SJCRH30 (cell line): Measurements from ENCODE around the gene TBC1D14. TPM values are rescaled to one million over a fixed set of nuclear protein-coding genes. Genes with fewer than 3 reads are reported as not detected.

Experiments
- DNase-seq, 2 experiments: peaks; one replicate each; pipeline ENCODE4 v3.0.0-alpha.2; 2015 to 2020
- H3K27ac ChIP-seq: fragments of 250-450 bp; sonication (Bioruptor Pico); 2 replicates; pipeline ENCODE4 v1.5.1; 2020; ENCODE audit warnings: mild to moderate bottlenecking, moderate library complexity
- H3K27me3 ChIP-seq: fragments of 250-450 bp; sonication (Bioruptor Pico); 2 replicates; pipeline ENCODE4 v1.5.1; 2020; ENCODE audit warnings: mild to moderate bottlenecking, moderate library complexity
- H3K36me3 ChIP-seq: fragments of 250-450 bp; sonication (Bioruptor Pico); 2 replicates; pipeline ENCODE4 v1.5.1; 2020; ENCODE audit warnings: mild to moderate bottlenecking, moderate library complexity
- H3K4me1 ChIP-seq: fragments of 250-450 bp; sonication (Bioruptor Pico); 2 replicates; pipeline ENCODE4 v1.5.1; 2020; ENCODE audit warnings: mild to moderate bottlenecking, moderate library complexity
- H3K4me3 ChIP-seq: fragments of 250-450 bp; sonication (Bioruptor Pico); 2 replicates; pipeline ENCODE4 v1.5.1; 2020; ENCODE audit warnings: mild to moderate bottlenecking, moderate library complexity
- H3K9me3 ChIP-seq: fragments of 250-450 bp; sonication (Bioruptor Pico); replicated peaks from 2 replicates; pipeline ENCODE4 v1.5.1; 2020; ENCODE audit warnings: mild to moderate bottlenecking, moderate library complexity
- total RNA-seq: library from RNA; depleted of rRNA; stranded (reverse); fragments of >200 nt; shearing (Covaris generic); gene quantifications from 2 replicates; pipeline ENCODE4 v1.2.3, GENCODE V29; 2014

Gene TBC1D14
- total RNA-seq, 1 experiment from 2014 or later: 58.0 TPM

DNA sequence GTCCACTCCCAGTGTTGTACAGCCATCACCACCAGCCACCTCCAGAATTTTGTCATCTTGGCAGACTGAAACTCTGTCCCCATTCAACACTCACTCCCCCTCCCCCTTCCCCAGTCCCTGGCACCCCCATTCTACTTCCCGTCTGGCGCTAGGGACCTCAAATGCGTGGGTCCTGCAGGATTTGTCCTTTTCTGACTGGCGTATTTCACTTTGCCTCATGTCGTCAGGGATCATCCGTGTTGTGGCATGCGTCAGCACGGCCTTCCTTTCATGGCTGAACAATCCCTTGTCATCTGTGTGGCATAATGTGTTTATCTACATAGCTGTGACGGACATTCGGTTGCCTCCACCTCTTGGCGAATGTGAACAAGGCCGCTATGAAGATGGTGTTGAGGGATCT, 139.0 kb downstream of the TBC1D14 start:
- no peak overlapping the region for H3K4me3 ChIP-seq
- no peak overlapping the region for H3K27ac ChIP-seq
- H3K27me3 ChIP-seq: no peaks in the 10 kb centered on the region
- H3K9me3 ChIP-seq: no peaks in the 10 kb centered on the region
- DNase-seq: no peak
- H3K4me1 ChIP-seq: no peaks in the 10 kb centered on the region
- peaks cover 2% of the 10 kb centered on the region; the same call in 1 of the 2 replicates for H3K36me3 ChIP-seq

- no peaks in the 10 kb centered on the region for H3K27me3 ChIP-seq
- no peaks in the 10 kb centered on the region for H3K4me1 ChIP-seq
- no peaks in the 10 kb centered on the region for H3K9me3 ChIP-seq
- H3K4me3 ChIP-seq: no peak overlapping the region
- peaks cover 8% of the 10 kb centered on the region; the same call in 1 of the 2 replicates for H3K36me3 ChIP-seq
- no peak for DNase-seq
- H3K27ac ChIP-seq: no peak overlapping the region
These were observed 139.7 kb downstream of the TBC1D14 start for GRCh38 chr4:7049295-7049694.

- no peak for DNase-seq
- Histone ChIP-seq H3K9me3 (no peaks in the 10 kb centered on the region), H3K27ac (no peak overlapping the region), H3K4me3 (no peak overlapping the region), H3K36me3 (peaks cover 8% of the 10 kb centered on the region; the same call in 1 of the 2 replicates), H3K27me3 (no peaks in the 10 kb centered on the region), H3K4me1 (no peaks in the 10 kb centered on the region)
These were observed 140.1 kb downstream of the TBC1D14 start for GRCh38 chr4:7049739-7050138.

GRCh38 chr4:7050481-7051143, 141.0 kb downstream of the TBC1D14 start:
- H3K9me3 ChIP-seq: no peaks in the 10 kb centered on the region
- no peak for DNase-seq
- H3K4me3 ChIP-seq: no peak overlapping the region
- H3K4me1 ChIP-seq: no peaks in the 10 kb centered on the region
- no peaks in the 10 kb centered on the region for H3K27me3 ChIP-seq
- H3K27ac ChIP-seq: no peak overlapping the region
- H3K36me3 ChIP-seq: peaks cover 8% of the 10 kb centered on the region; the same call in 1 of the 2 replicates

DNA sequence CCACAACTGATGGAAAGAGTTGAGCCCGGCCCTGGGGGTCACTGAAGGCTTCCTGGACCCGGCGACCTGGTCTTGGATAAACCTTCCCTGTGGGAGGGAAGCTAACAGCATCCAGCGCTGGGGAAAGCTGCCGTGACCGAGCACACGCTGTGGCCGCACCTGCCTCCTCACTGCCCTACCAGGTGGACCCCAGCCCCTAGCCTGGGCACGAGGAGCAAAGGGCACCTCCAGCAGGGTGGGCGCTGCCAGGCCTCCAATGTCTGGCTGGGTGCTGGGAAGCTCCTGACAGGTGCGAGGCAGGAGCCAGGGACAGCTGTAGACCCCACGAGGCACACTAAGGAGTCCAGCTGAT, 141.5 kb downstream of the TBC1D14 start:
- no peaks in the 10 kb centered on the region for H3K9me3 ChIP-seq
- no peak overlapping the region for H3K27ac ChIP-seq
- DNase-seq: no peak
- H3K4me3 ChIP-seq: no peak overlapping the region
- peaks cover 8% of the 10 kb centered on the region; the same call in 1 of the 2 replicates for H3K36me3 ChIP-seq
- no peaks in the 10 kb centered on the region for H3K27me3 ChIP-seq
- no peaks in the 10 kb centered on the region for H3K4me1 ChIP-seq

DNA sequence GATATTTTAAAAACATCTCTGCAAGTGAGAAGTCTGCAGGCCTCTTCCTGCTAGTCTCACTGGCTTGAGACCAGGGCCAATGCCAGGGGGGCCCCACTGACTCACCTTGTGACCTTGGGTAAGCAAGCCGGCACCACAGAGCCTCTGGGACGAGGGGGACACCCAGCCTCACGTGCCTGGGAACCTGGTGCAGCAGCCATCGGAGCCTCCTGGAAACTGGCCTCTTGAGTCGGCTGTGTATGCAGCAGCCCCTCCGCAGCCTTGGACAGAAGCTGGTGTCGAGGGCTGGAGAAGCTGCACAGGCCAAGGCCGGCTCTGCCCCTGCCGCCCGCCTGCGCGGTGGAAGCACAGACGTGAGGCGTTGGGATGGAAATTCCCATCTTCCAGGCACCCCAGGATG, 142.3 kb downstream of the TBC1D14 start:
- no peaks in the 10 kb centered on the region for H3K4me1 ChIP-seq
- H3K9me3 ChIP-seq: no peaks in the 10 kb centered on the region
- no peak overlapping the region for H3K27ac ChIP-seq
- no peak overlapping the region for H3K4me3 ChIP-seq
- peaks cover 13% of the 10 kb centered on the region for H3K36me3 ChIP-seq
- H3K27me3 ChIP-seq: no peaks in the 10 kb centered on the region
- DNase-seq: no peak

DNA sequence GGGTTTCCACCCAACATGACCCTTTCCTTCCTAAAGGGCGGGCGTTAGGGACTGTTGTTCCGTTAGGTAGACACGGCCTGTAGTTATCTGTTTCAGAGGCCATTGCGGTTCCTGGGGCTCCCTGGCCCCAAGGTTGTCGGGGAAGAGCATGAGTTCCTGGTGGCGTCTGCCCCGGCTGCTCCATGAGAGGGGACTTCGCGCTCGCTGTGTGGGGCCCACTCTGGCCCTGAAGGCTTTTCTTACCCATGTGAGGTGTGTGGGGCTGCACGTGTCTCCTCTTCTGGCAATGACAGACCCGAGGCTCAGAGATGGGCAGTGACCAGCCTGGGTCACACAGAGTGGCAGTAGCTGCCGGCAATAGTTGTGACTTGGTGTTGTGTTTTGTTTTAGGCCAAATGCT, 142.7 kb downstream of the TBC1D14 start:
- Histone ChIP-seq H3K27me3 (no peaks in the 10 kb centered on the region), H3K4me3 (no peak overlapping the region), H3K36me3 (peaks cover 13% of the 10 kb centered on the region), H3K4me1 (no peaks in the 10 kb centered on the region), H3K9me3 (no peaks in the 10 kb centered on the region), H3K27ac (no peak overlapping the region)
- DNase-seq: no peak

- H3K36me3 ChIP-seq: peaks cover 20% of the 10 kb centered on the region
- no peak for DNase-seq
- no peaks in the 10 kb centered on the region for H3K27me3 ChIP-seq
- H3K4me3 ChIP-seq: no peak overlapping the region
- no peak overlapping the region for H3K27ac ChIP-seq
- no peaks in the 10 kb centered on the region for H3K4me1 ChIP-seq
- H3K9me3 ChIP-seq: no peaks in the 10 kb centered on the region
These were observed 143.5 kb downstream of the TBC1D14 start for GRCh38 chr4:7052923-7053715.

DNA sequence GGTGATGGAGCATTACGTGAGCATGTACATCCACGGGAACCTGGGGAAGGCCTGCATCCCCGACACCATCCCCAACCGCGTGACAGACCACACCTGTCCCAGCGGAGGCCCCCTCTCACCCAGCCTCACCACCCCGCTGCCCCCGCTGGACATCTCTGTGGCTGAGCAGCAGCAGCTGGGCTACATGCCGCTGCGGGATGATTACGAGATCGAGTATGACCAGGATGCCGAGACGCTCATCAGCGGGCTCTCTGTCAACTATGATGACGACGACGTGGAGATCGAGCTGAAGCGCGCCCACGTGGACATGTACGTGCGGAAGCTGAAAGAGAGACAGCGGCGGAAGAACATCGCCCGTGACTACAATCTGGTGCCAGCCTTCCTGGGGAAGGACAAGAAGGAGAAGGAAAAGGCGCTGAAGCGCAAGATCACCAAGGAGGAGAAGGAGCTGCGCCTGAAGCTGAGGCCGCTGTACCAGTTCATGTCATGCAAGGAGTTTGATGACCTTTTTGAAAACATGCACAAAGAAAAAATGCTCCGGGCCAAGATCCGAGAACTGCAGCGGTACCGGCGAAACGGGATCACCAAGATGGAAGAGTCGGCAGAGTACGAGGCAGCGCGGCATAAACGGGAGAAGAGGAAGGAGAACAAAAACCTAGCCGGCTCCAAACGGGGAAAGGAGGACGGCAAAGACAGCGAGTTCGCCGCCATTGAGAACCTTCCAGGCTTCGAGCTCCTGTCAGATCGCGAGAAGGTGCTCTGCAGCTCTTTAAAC, 144.7 kb downstream of the TBC1D14 start:
- Histone ChIP-seq H3K27me3 (no peaks in the 10 kb centered on the region), H3K27ac (no peak overlapping the region), H3K4me1 (no peaks in the 10 kb centered on the region), H3K36me3 (peaks cover 32% of the 10 kb centered on the region), H3K9me3 (no peaks in the 10 kb centered on the region), H3K4me3 (no peak overlapping the region)
- DNase-seq: no peak

- no peak for DNase-seq
- Histone ChIP-seq H3K9me3 (no peaks in the 10 kb centered on the region), H3K4me3 (no peak overlapping the region), H3K36me3 (peaks cover 39% of the 10 kb centered on the region), H3K27me3 (no peaks in the 10 kb centered on the region), H3K4me1 (no peaks in the 10 kb centered on the region), H3K27ac (no peak overlapping the region)
These were observed 145.7 kb downstream of the TBC1D14 start for GRCh38 chr4:7055111-7055989.

DNA sequence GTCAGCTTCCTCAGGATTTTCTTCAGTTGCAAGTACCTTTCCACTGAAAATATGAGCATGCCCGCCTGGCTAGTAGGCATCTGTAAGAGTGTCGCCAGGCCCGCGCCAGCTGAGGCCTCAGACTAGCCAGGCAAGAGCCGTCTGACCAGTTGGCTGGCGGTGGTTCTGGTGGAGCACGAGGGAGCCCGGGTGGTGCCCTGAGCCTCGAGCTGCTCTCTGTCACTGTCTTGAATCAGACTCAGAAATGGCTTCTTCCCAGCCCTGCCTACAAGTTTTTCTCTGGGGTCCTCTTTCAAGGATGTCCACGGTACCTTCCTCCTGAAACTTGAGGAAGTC, 146.3 kb downstream of the TBC1D14 start:
- Histone ChIP-seq H3K36me3 (peaks cover 43% of the 10 kb centered on the region), H3K4me1 (no peaks in the 10 kb centered on the region), H3K27me3 (no peaks in the 10 kb centered on the region), H3K9me3 (no peaks in the 10 kb centered on the region), H3K4me3 (no peak overlapping the region), H3K27ac (no peak overlapping the region)
- DNase-seq: no peak

DNA sequence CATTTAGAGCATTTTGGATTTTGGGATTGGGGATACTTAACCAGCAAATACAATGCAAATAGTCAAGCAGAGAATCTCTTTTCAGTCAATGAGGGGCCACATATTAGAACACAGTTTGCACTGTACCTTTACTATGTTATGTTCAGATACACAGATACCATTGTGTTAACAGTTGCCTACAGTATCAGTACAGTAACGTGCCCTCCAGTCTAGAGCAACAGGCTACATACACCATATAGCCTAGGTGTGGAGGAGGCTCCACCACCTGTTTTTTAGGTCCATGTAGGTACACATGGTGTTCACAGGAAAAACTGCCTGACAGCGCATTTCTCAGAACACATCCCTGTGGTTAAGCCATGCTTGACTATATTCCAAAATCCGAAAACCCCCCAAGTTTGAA, 149.2 kb downstream of the TBC1D14 start:
- no peak overlapping the region for H3K4me3 ChIP-seq
- peaks cover 66% of the 10 kb centered on the region for H3K36me3 ChIP-seq
- no peak overlapping the region for H3K27ac ChIP-seq
- H3K4me1 ChIP-seq: no peaks in the 10 kb centered on the region
- H3K9me3 ChIP-seq: no peaks in the 10 kb centered on the region
- H3K27me3 ChIP-seq: no peaks in the 10 kb centered on the region
- DNase-seq: no peak

DNA sequence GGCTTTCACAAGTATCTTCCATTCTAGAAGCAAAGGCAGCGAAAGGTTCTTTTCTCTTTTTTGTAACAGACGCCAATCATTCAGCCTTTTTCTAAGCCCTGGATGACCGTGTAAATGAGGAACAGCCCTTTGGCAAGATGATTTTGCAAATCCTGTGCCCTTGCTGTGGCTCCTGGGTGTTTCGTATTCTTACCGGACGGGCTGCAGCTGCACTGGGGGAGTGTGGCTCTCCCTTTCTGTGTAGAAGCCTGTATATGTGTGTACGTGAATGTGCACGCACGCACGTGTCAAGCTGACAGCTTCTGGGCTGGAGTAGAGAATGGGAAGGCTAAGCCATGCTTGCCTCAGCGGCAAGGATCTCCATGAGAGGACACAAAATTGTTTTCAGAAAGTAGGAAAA, 150.0 kb downstream of the TBC1D14 start:
- Histone ChIP-seq H3K4me3 (no peak overlapping the region), H3K9me3 (no peaks in the 10 kb centered on the region), H3K36me3 (peaks cover 68% of the 10 kb centered on the region), H3K27me3 (no peaks in the 10 kb centered on the region), H3K4me1 (no peaks in the 10 kb centered on the region), H3K27ac (no peak overlapping the region)
- DNase-seq: no peak

GRCh38 chr4:7060346-7061150, 150.9 kb downstream of the TBC1D14 start:
- Histone ChIP-seq H3K36me3 (peaks cover 73% of the 10 kb centered on the region), H3K4me1 (no peaks in the 10 kb centered on the region), H3K27me3 (no peaks in the 10 kb centered on the region), H3K27ac (no peak overlapping the region), H3K4me3 (no peak overlapping the region), H3K9me3 (no peaks in the 10 kb centered on the region)
- no peak for DNase-seq
